Trophoblast cell (in vitro differentiated cells and primary cell): ENCODE results near the gene SDK2.

ENCODE experiments used
- DNase-seq, 2 donors: peaks; one replicate each; pipeline ENCODE4 v3.0.0-alpha.2; 2016
- H2AFZ ChIP-seq: 2 replicates; pipeline ENCODE4 v1.6.1; 2013; ENCODE audit warnings: low read length, moderate library complexity, mild to moderate bottlenecking; ENCODE audit not compliant: insufficient read depth, poor library complexity
- H2AK5ac ChIP-seq: 2 replicates; pipeline ENCODE4 v1.6.1; 2013; ENCODE audit warnings: mild to moderate bottlenecking, low read length
- H2BK120ac ChIP-seq: 2 replicates; pipeline ENCODE4 v1.6.1; 2013; ENCODE audit warnings: low read length, mild to moderate bottlenecking, moderate library complexity; ENCODE audit not compliant: insufficient read depth, poor library complexity
- H2BK12ac ChIP-seq: 2 replicates; pipeline ENCODE4 v1.6.1; 2013; ENCODE audit warnings: mild to moderate bottlenecking, low read length, moderate library complexity
- H2BK5ac ChIP-seq: 2 replicates; pipeline ENCODE4 v1.6.1; 2013; ENCODE audit warnings: low read length, low read depth, moderate library complexity, mild to moderate bottlenecking; ENCODE audit not compliant: poor library complexity
- H3K14ac ChIP-seq: 2 replicates; pipeline ENCODE4 v1.6.1; 2013; ENCODE audit warnings: mild to moderate bottlenecking, low read length
- H3K18ac ChIP-seq: 2 replicates; pipeline ENCODE4 v1.6.1; 2013; ENCODE audit warnings: mild to moderate bottlenecking, low read length
- H3K23ac ChIP-seq: 2 replicates; pipeline ENCODE4 v1.6.1; 2013; ENCODE audit warnings: low read length
- H3K27ac ChIP-seq: 2 replicates; pipeline ENCODE4 v1.5.1; 2013; ENCODE audit warnings: low read depth, mild to moderate bottlenecking, inconsistent platforms, low read length, moderate library complexity
- H3K27me3 ChIP-seq: 2 replicates; pipeline ENCODE4 v1.6.1; 2013; ENCODE audit warnings: inconsistent platforms, mild to moderate bottlenecking, low read length, moderate library complexity; ENCODE audit not compliant: insufficient read depth
- H3K36me3 ChIP-seq, 2 experiments: 1 replicate in 1 of 2; 2 replicates in 1 of 2; pipeline ENCODE4 v1.6.1; 2013; ENCODE audit warnings: low read length in 2 of 2, mild to moderate bottlenecking in 2 of 2, moderate library complexity in 1 of 2; ENCODE audit not compliant: insufficient read depth in 2 of 2, control insufficient read depth in 1 of 2
- H3K4ac ChIP-seq: 2 replicates; pipeline ENCODE4 v1.6.1; 2013; ENCODE audit warnings: low read depth, mild to moderate bottlenecking, low read length, moderate library complexity
- H3K4me1 ChIP-seq, 2 experiments: 1 replicate in 1 of 2; 2 replicates in 1 of 2; pipeline ENCODE4 v1.6.1; 2013; ENCODE audit warnings: low read length in 2 of 2, mild to moderate bottlenecking in 2 of 2, moderate library complexity in 1 of 2; ENCODE audit not compliant: insufficient read depth in 2 of 2, control insufficient read depth in 1 of 2
- H3K4me2 ChIP-seq: 2 replicates; pipeline ENCODE4 v1.6.1; 2013; ENCODE audit warnings: inconsistent platforms, mild to moderate bottlenecking, low read length, moderate library complexity
- H3K4me3 ChIP-seq: 2 replicates; pipeline ENCODE4 v1.5.1; 2013; ENCODE audit warnings: mild to moderate bottlenecking, low read depth, low read length, inconsistent platforms
- H3K79me1 ChIP-seq: one replicate; pipeline ENCODE4 v1.6.1; 2013; ENCODE audit warnings: low read length
- H3K79me2 ChIP-seq: 2 replicates; pipeline ENCODE4 v1.6.1; 2013; ENCODE audit warnings: low read length, mild to moderate bottlenecking; ENCODE audit not compliant: control insufficient read depth, insufficient read depth, poor library complexity
- H3K9ac ChIP-seq: 2 replicates; pipeline ENCODE4 v1.6.1; 2013; ENCODE audit warnings: mild to moderate bottlenecking, low read length
- H3K9me3 ChIP-seq: 2 replicates; pipeline ENCODE4 v1.6.1; 2013; ENCODE audit warnings: low read depth, mild to moderate bottlenecking, control low read depth, inconsistent platforms, low read length; ENCODE audit not compliant: insufficient read depth
- H4K12ac ChIP-seq: 2 replicates; pipeline ENCODE4 v1.6.1; 2013; ENCODE audit warnings: low read depth, mild to moderate bottlenecking, low read length, moderate library complexity
- H4K8ac ChIP-seq: 2 replicates; pipeline ENCODE4 v1.6.1; 2013; ENCODE audit warnings: low read depth, mild to moderate bottlenecking, low read length, moderate library complexity
- H4K91ac ChIP-seq: one replicate; pipeline ENCODE4 v1.6.1; 2013; ENCODE audit warnings: low read depth, mild to moderate bottlenecking, low read length, moderate library complexity
- WGBS: extraction: QIAGEN DNeasy Blood & Tissue Kit; methylation state at CpG from one replicate; pipeline ENCODE4 v1.1.7; 2013; ENCODE audit warnings: missing lambda C conversion rate; ENCODE audit not compliant: insufficient read length, insufficient coverage; ENCODE audit errors: extremely low coverage; 5-methylcytosine and 5-hydroxymethylcytosine counted together

The SDK2 gene

GRCh38 chr17:73393381-73393780 is 250.9 kb downstream of the SDK2 start:
- H3K4me1 ChIP-seq, result no peaks in the 10 kb centered on the region
- H3K9me3 ChIP-seq, result no peaks in the 10 kb centered on the region
- H3K79me2 ChIP-seq, result no peaks in the 10 kb centered on the region
- no peak overlapping the region for H4K8ac ChIP-seq
- H3K27me3 ChIP-seq, result no peaks in the 10 kb centered on the region
- H4K12ac ChIP-seq, result no peak overlapping the region
- no peak for DNase-seq
- H2AFZ ChIP-seq, result no peak overlapping the region
- no peak overlapping the region for H3K4me3 ChIP-seq
- no peak overlapping the region for H2BK5ac ChIP-seq
- no peak overlapping the region for H4K91ac ChIP-seq
- H3K23ac ChIP-seq, result no peak overlapping the region
- no peak overlapping the region for H3K27ac ChIP-seq
- no peak overlapping the region for H3K14ac ChIP-seq
- no peak overlapping the region for H2BK120ac ChIP-seq
- H2BK12ac ChIP-seq, result no peak overlapping the region
- no peak overlapping the region for H2AK5ac ChIP-seq
- H3K4me2 ChIP-seq, result no peak overlapping the region
- no peaks in the 10 kb centered on the region for H3K79me1 ChIP-seq
- WGBS, result no CpG with 5 or more reads among the region's 14 CpGs
- H3K36me3 ChIP-seq, result peaks cover 0 to 3% of the 10 kb centered on the region in 2 experiments
- no peak overlapping the region for H3K4ac ChIP-seq
- no peak overlapping the region for H3K18ac ChIP-seq
- H3K9ac ChIP-seq, result no peak overlapping the region

GRCh38 chr17:73391331-73392265 is 252.6 kb downstream of the SDK2 start:
- H2AK5ac ChIP-seq, result no peak overlapping the region
- no peak overlapping the region for H3K4me3 ChIP-seq
- no peaks in the 10 kb centered on the region for H3K79me1 ChIP-seq
- H3K18ac ChIP-seq, result no peak overlapping the region
- no peak overlapping the region for H3K9ac ChIP-seq
- no peaks in the 10 kb centered on the region for H3K9me3 ChIP-seq
- no peaks in the 10 kb centered on the region for H3K79me2 ChIP-seq
- no peak overlapping the region for H4K8ac ChIP-seq
- DNase-seq, result no peak
- no peak overlapping the region for H4K12ac ChIP-seq
- no peak overlapping the region for H4K91ac ChIP-seq
- no peak overlapping the region for H3K4me2 ChIP-seq
- H3K4me1 ChIP-seq, result no peaks in the 10 kb centered on the region
- H3K23ac ChIP-seq, result no peak overlapping the region
- H3K27me3 ChIP-seq, result no peaks in the 10 kb centered on the region
- no peak overlapping the region for H2BK5ac ChIP-seq
- no peak overlapping the region for H3K4ac ChIP-seq
- H3K27ac ChIP-seq, result no peak overlapping the region
- H3K14ac ChIP-seq, result no peak overlapping the region
- H3K36me3 ChIP-seq, result peaks cover 0 to 3% of the 10 kb centered on the region in 2 experiments
- H2BK120ac ChIP-seq, result no peak overlapping the region
- H2BK12ac ChIP-seq, result no peak overlapping the region
- no peak overlapping the region for H2AFZ ChIP-seq
- no CpG with 5 or more reads among the region's 24 CpGs for WGBS

GRCh38 chr17:73390851-73391250 is 253.4 kb downstream of the SDK2 start:
- no peak overlapping the region for H4K91ac ChIP-seq
- H3K9ac ChIP-seq, result no peak overlapping the region
- no peak overlapping the region for H2AFZ ChIP-seq
- no peak overlapping the region for H3K23ac ChIP-seq
- H4K12ac ChIP-seq, result no peak overlapping the region
- no peak overlapping the region for H4K8ac ChIP-seq
- H3K4me2 ChIP-seq, result no peak overlapping the region
- WGBS, result no CpG with 5 or more reads among the region's 11 CpGs
- H3K4me3 ChIP-seq, result no peak overlapping the region
- H3K79me2 ChIP-seq, result no peaks in the 10 kb centered on the region
- no peak overlapping the region for H3K27ac ChIP-seq
- H3K4ac ChIP-seq, result no peak overlapping the region
- H3K27me3 ChIP-seq, result no peaks in the 10 kb centered on the region
- H3K9me3 ChIP-seq, result no peaks in the 10 kb centered on the region
- H2BK12ac ChIP-seq, result no peak overlapping the region
- no peak overlapping the region for H2BK120ac ChIP-seq
- no peaks in the 10 kb centered on the region for H3K79me1 ChIP-seq
- H3K14ac ChIP-seq, result no peak overlapping the region
- no peak overlapping the region for H2AK5ac ChIP-seq
- H3K36me3 ChIP-seq, result peaks cover 0 to 5% of the 10 kb centered on the region in 2 experiments
- no peaks in the 10 kb centered on the region for H3K4me1 ChIP-seq
- DNase-seq, result no peak
- no peak overlapping the region for H3K18ac ChIP-seq
- no peak overlapping the region for H2BK5ac ChIP-seq

GRCh38 chr17:73390221-73390620 is 254.0 kb downstream of the SDK2 start:
- Histone ChIP-seq H3K18ac (no peak overlapping the region), H3K79me2 (no peaks in the 10 kb centered on the region), H3K23ac (no peak overlapping the region), H3K14ac (no peak overlapping the region), H4K91ac (no peak overlapping the region), H3K4me3 (no peak overlapping the region), H3K36me3 (peaks cover 5 to 9% of the 10 kb centered on the region in 2 experiments), H3K9me3 (no peaks in the 10 kb centered on the region), H3K79me1 (no peaks in the 10 kb centered on the region), H2BK12ac (no peak overlapping the region), H3K27me3 (no peaks in the 10 kb centered on the region), H4K12ac (no peak overlapping the region), H4K8ac (no peak overlapping the region), H3K4ac (no peak overlapping the region), H3K27ac (no peak overlapping the region), H2AFZ (no peak overlapping the region), H3K4me1 (no peaks in the 10 kb centered on the region), H2BK5ac (no peak overlapping the region), H3K4me2 (no peak overlapping the region), H3K9ac (no peak overlapping the region), H2BK120ac (no peak overlapping the region), H2AK5ac (no peak overlapping the region)
- no CpG with 5 or more reads among the region's 16 CpGs for WGBS
- no peak for DNase-seq
